Mesodermal cell (in vitro differentiated cells): Measurements from ENCODE around the gene USPL1.

Experiments used
- H3K27ac ChIP-seq: 2 replicates; pipeline ENCODE4 v1.7.0; 2013; ENCODE audit warnings: mild to moderate bottlenecking, low read depth, low read length, moderate library complexity; ENCODE audit not compliant: severe bottlenecking
- H3K36me3 ChIP-seq: 2 replicates; pipeline ENCODE4 v1.7.1; 2013; ENCODE audit warnings: mild to moderate bottlenecking, low read length, moderate library complexity; ENCODE audit not compliant: control insufficient read depth, insufficient read depth
- H3K4me1 ChIP-seq: one replicate; pipeline ENCODE4 v1.7.1; 2013; ENCODE audit warnings: mild to moderate bottlenecking, low read length; ENCODE audit not compliant: insufficient read depth, control insufficient read depth, poor library complexity, severe bottlenecking
- H3K4me3 ChIP-seq: 2 replicates; pipeline ENCODE4 v1.7.0; 2013; ENCODE audit warnings: low read length, control low read depth, mild to moderate bottlenecking; ENCODE audit not compliant: insufficient read depth, poor library complexity, severe bottlenecking; ENCODE audit errors: extremely low read depth
- H3K9me3 ChIP-seq: 2 replicates; pipeline ENCODE4 v1.7.1; 2013; ENCODE audit warnings: mild to moderate bottlenecking, low read length, moderate library complexity; ENCODE audit not compliant: control insufficient read depth
- WGBS, 2 experiments: methylation state at CpG; one replicate each; pipeline ENCODE4 v1.1.5; 2013; ENCODE audit warnings: missing lambda C conversion rate in 2 of 2; ENCODE audit not compliant: insufficient coverage in 2 of 2; 5-methylcytosine and 5-hydroxymethylcytosine counted together

Gene USPL1

DNA sequence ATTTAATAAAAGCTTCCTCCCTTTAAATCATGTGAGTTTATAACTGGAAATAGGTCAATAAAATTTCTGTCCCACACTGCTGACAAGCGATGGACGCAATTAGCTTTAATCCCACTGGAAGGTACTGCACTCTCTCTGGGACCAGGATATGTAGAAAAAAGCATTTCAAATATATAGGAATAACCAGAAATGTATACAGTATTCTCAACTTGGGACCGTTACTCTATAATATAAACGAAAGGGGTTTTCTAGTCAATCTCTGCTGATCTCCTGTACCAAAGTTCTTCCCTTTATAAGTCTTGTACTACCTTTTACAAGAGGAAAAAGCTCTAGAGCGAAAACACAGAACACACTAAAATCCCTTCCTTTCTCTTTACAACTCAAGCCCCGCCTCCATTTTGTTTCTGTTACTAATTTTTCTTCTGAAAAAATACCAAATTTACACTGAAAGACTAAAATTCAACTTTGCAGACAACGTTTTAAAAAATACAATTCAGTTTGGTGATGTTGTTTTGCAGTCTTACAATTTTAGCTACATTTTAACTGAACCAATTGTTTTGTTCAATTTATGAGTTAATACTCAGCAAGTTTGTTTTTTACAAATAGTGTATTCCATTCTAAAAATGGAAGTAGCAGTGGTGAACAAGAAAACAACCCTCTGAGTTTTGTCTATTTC is 1.7 kb upstream of the USPL1 start:
- Histone ChIP-seq H3K9me3 (no peaks in the 10 kb centered on the region), H3K36me3 (no peaks in the 10 kb centered on the region), H3K27ac (peak overlapping the region; percentile 99), H3K4me3 (peak overlapping the region; percentile 89), H3K4me1 (peaks cover 4% of the 10 kb centered on the region)
- 7% methylated on average over 3 of the region's 7 CpGs; no CpG with 5 or more reads in 1 of the 2 experiments for WGBS, 2 experiments

DNA sequence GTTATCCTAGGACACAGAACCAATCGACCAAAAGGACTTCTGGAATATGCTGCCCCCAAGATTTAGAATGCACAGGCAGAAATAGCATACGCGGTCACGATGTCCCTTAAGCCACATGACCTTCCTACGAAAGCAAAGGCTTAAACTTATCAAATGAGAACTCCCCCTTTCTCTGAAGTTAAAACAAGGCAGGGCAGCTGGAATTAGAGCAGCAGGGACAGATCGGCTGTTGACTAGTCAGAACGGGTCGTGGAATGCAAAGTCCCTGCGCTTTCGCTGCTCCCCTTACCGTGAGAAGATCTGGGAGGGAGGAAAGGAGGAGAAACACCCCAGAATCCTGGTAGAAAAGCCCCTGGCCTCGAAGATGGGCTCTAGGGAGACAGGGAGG is 799 bp upstream of the USPL1 start:
- WGBS, 2 experiments: 0 to 1% methylated on average over 8 to 12 of the region's 12 CpGs
- no peaks in the 10 kb centered on the region for H3K9me3 ChIP-seq
- H3K4me3 ChIP-seq: peak overlapping the region; percentile 89
- peak overlapping the region; percentile 99 for H3K27ac ChIP-seq
- H3K36me3 ChIP-seq: no peaks in the 10 kb centered on the region
- peaks cover 4% of the 10 kb centered on the region for H3K4me1 ChIP-seq

DNA sequence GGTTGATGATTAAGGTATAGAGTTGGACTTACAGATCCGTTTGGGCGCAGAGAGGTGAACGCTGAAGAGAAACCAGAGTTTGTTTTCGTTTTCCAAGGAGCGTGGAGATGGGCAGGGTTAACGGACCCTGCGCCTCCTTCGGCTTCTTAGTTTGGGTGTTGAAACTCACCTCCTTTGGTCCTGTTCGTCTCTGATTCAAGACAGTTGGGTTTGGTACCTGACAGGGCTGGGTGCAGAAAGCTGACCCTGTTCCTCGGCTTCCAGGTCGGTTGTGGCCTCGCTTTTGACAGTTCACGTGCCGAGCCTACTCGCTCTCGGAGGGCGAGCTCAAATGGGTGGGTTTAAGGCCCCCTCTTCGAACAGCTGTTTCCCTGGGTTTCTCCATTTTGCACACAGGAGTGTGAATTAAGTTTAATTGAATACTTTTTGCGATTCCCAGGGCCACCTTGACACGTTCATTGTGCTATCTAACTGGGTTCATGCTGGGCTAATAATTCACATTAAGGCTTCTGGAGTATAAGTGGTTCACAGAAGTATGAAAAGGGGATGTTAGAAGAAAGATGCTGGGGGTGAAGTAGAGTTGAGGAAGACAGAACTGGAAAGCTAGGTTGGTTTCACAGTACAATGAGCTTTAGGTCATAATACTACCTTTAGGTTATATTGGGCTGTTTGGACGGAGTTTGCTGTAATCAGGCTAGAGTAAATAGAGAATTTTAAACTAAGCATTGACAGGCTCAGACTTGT is 638 bp downstream of the USPL1 start:
- H3K4me3 ChIP-seq: peak overlapping the region; percentile 89
- peaks cover 10% of the 10 kb centered on the region for H3K36me3 ChIP-seq
- H3K27ac ChIP-seq: no peak overlapping the region
- peaks cover 5% of the 10 kb centered on the region for H3K4me1 ChIP-seq
- 0 to 2% methylated on average over 16 to 17 of the region's 21 CpGs for WGBS, 2 experiments
- no peaks in the 10 kb centered on the region for H3K9me3 ChIP-seq

DNA sequence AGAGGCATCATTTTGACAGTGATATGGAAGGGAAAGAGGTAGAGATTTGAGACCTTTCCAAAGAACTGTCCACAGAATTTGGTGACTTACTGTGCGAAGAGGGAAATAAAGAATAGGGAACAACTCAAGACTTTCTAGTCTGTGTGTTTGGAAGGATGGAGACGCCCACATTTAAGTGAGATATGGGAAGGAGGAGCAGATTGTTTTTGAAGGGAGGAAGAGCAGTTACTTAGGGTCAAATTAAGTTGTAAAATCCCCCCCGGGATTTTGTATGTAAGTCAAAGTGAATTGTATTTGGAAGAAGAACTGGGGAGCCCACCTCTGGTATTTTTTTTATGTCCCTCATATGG is 1.2 kb downstream of the USPL1 start:
- Histone ChIP-seq H3K4me3 (peak overlapping the region; percentile 89), H3K27ac (no peak overlapping the region), H3K4me1 (peaks cover 7% of the 10 kb centered on the region), H3K36me3 (peaks cover 16% of the 10 kb centered on the region), H3K9me3 (no peaks in the 10 kb centered on the region)
- WGBS, 2 experiments: 54 to 72% methylated on average over 2 to 3 of the region's 3 CpGs

DNA sequence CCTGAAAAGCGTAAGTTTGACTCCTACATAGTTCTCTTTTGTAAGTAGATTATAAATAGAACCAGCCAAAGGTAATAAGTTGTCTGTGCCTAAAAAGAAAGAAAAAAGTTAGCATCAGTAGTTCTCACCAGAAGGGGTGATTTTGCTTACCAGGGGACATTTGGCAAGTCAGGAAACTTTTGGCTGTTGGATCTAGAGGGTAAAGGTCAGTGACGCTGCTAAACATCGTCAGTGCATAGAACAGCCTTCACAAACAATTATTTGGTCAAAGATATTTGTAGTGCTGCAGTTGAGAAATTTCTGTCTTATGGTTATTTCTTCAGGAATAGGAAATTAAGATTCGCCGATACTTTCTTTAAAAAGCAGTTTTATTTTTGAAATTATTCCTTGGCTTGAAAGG is 2.0 kb downstream of the USPL1 start:
- Histone ChIP-seq H3K4me1 (peaks cover 7% of the 10 kb centered on the region), H3K36me3 (peaks cover 24% of the 10 kb centered on the region), H3K27ac (no peak overlapping the region), H3K9me3 (no peaks in the 10 kb centered on the region), H3K4me3 (peak overlapping the region; percentile 89)
- 100% methylated on average over 1 to 2 of the region's 5 CpGs for WGBS, 2 experiments

DNA sequence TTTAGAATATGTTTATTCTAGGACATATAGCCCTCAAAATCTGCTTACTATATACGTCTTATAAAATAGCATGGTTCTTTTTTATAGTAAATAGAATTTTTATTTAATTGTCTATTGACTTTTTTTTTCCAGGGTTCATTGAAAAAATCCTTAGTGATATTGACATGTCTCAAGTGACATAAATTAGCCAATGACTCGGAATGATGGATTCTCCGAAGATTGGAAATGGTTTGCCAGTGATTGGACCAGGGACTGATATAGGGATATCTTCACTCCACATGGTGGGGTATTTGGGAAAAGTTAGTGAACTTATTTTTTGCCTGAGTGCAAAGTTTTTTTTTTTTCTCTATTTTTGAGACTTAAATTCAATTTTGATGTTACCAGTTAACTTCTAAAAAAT is 3.2 kb downstream of the USPL1 start:
- peaks cover 7% of the 10 kb centered on the region for H3K4me1 ChIP-seq
- no peak overlapping the region for H3K27ac ChIP-seq
- H3K9me3 ChIP-seq: no peaks in the 10 kb centered on the region
- no peak overlapping the region for H3K4me3 ChIP-seq
- WGBS, 2 experiments: 100% methylated on average over 2 of the region's 3 CpGs
- H3K36me3 ChIP-seq: peaks cover 35% of the 10 kb centered on the region

DNA sequence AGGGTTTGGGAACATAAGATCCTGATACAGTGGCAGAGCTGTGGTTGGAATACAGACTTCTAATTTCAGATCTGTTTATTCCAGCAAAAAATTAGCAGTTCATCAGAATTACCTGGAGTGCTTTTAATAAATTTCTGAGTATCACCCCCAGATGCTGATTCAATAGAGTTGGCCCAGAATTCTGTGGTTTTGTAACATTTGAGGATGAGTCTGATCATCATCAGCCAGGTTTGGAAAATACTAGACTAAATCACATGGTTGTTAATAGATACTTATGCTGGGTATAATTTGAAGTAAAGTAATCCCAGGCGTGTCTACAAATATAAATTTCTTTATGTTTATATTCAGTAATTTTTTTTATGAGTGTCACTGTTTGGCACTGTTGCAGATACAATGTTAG is 4.8 kb downstream of the USPL1 start:
- Histone ChIP-seq H3K4me1 (peaks cover 7% of the 10 kb centered on the region), H3K27ac (no peak overlapping the region), H3K9me3 (no peaks in the 10 kb centered on the region), H3K36me3 (peaks cover 36% of the 10 kb centered on the region), H3K4me3 (no peak overlapping the region)
- WGBS, 2 experiments: no CpG with 5 or more reads among the region's 1 CpG

DNA sequence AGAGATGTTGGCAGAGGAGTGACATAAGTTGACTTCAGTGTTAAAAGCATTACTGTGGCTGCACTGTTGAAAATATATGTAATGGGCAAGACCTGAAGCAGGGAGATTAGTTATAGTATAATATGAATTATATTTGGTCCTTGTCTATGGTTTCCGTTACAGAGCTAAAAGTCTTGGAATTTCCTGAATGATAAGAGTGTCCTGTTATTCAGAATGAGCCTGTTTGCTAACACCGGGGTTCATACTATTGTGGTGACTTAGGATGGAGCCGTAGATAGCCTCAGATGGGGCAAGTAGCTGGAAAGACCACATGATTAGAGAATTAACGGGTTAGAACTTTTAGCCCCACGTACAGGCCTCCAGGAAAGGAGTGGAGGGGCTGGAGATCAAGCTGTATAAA is 5.7 kb downstream of the USPL1 start:
- no peak overlapping the region for H3K27ac ChIP-seq
- H3K4me3 ChIP-seq: no peak overlapping the region
- H3K9me3 ChIP-seq: no peaks in the 10 kb centered on the region
- WGBS, 2 experiments: 74 to 78% methylated on average over 5 of the region's 5 CpGs
- peaks cover 7% of the 10 kb centered on the region for H3K4me1 ChIP-seq
- peaks cover 44% of the 10 kb centered on the region for H3K36me3 ChIP-seq

DNA sequence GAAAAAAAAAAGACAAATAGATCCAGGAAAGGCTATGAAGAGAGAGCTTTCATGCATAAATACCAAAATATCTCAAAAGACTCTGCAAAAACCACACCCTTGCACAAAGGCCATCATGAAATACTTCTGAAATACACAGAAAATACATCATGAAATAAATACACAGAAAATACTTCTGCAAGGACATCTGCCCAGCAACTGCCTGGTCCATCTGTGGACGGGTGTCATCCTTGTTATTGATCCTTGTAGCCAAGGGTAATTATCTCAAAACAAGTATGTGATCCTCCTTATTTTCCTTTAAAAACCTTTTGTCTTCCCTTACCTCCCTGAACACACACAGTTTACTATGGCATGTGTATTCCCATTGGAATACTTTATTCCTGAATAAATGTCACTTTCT is 6.9 kb downstream of the USPL1 start:
- peaks cover 7% of the 10 kb centered on the region for H3K4me1 ChIP-seq
- no peak overlapping the region for H3K27ac ChIP-seq
- peaks cover 52% of the 10 kb centered on the region for H3K36me3 ChIP-seq
- 80 to 100% methylated on average over 1 of the region's 1 CpG for WGBS, 2 experiments
- no peak overlapping the region for H3K4me3 ChIP-seq
- H3K9me3 ChIP-seq: no peaks in the 10 kb centered on the region

DNA sequence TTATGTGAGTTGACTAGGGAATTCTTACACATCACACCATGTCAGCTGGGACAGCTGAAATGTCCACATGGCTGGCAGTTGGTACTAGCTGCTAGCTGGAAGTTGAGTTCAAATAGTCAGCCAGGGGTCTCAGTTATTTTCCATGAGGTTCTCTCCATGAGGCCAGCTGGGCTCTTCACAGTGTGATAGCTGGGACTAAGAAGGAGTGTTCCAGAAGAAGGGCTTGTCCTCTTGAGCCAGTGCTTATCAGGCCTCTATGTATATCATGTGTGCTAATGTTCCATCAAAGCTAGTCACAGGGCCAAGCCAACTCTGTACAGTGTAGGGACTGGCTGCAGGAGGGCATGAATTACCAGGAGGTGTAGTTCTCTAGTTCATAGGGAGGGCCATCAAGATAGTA is 11.8 kb downstream of the USPL1 start:
- no peak overlapping the region for H3K27ac ChIP-seq
- H3K9me3 ChIP-seq: no peaks in the 10 kb centered on the region
- H3K36me3 ChIP-seq: peaks cover 70% of the 10 kb centered on the region
- H3K4me1 ChIP-seq: no peaks in the 10 kb centered on the region
- H3K4me3 ChIP-seq: no peak overlapping the region

DNA sequence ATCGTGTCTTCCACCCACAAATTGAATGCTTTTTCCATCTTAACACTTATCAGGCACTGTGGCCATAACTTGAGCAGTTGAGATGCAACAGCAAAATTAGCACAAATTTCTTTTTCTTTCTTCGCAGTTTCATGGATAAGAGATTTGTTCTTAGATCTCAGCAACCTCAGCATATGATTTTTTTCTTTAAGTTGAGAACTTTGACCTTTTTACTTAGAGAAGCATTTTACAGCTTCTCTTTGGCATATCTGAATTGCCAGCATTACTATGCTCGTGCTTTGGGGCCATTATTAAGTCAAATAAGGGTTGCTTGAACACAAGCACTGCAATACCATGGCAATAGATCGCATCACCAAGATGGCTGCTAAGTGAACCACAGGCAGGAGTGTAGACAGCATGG is 16.1 kb downstream of the USPL1 start:
- Histone ChIP-seq H3K9me3 (no peaks in the 10 kb centered on the region), H3K4me1 (no peaks in the 10 kb centered on the region), H3K27ac (no peak overlapping the region), H3K36me3 (peaks cover 65% of the 10 kb centered on the region), H3K4me3 (no peak overlapping the region)
- WGBS, 2 experiments: 96 to 100% methylated on average over 3 of the region's 4 CpGs
